Neural cell (in vitro differentiated cells): ENCODE data around the gene MINDY2.

Experiments
- CTCF ChIP-seq: fragments of 450-650 bp; IDR thresholded peaks from 2 replicates; pipeline ENCODE4 v1.5.1; 2014; ENCODE audit warnings: antibody characterized with exemption, mild to moderate bottlenecking, moderate library complexity; ENCODE audit not compliant: poor library complexity, severe bottlenecking
- EP300 ChIP-seq: fragments of 450-650 bp; conservative IDR thresholded peaks from 2 replicates; pipeline ENCODE4 v1.6.1; 2014; ENCODE audit warnings: antibody characterized with exemption, mild to moderate bottlenecking, moderate library complexity; ENCODE audit not compliant: poor library complexity, severe bottlenecking
- EZH2 ChIP-seq: fragments of 200-600, 300-800 bp; shearing (Covaris generic), sonication (generic); IDR thresholded peaks from 2 replicates; pipeline ENCODE4 v1.6.1; 2014; ENCODE audit warnings: antibody characterized with exemption, low read length, borderline replicate concordance, mild to moderate bottlenecking; ENCODE audit not compliant: insufficient read depth, poor library complexity, severe bottlenecking
- POLR2AphosphoS5 ChIP-seq: IDR thresholded peaks from 2 replicates; pipeline ENCODE4 v1.6.1; 2012
- TAF1 ChIP-seq: IDR thresholded peaks from 2 replicates; pipeline ENCODE4 v1.6.1; 2012; ENCODE audit warnings: low read depth
- TF ChIP-seq, protein P1 (sequence below): IDR thresholded peaks from 2 replicates; pipeline ENCODE4 v1.6.1; 2012; ENCODE audit warnings: borderline replicate concordance

GRCh38 chr15:58867926-58868325 is 96.8 kb downstream of the MINDY2 start:
- TF ChIP-seq EP300 (no peak), CTCF (no peak), EZH2 (no peak), TAF1 (no peak), POLR2AphosphoS5 (no peak)
- TF ChIP-seq, protein P1, sequence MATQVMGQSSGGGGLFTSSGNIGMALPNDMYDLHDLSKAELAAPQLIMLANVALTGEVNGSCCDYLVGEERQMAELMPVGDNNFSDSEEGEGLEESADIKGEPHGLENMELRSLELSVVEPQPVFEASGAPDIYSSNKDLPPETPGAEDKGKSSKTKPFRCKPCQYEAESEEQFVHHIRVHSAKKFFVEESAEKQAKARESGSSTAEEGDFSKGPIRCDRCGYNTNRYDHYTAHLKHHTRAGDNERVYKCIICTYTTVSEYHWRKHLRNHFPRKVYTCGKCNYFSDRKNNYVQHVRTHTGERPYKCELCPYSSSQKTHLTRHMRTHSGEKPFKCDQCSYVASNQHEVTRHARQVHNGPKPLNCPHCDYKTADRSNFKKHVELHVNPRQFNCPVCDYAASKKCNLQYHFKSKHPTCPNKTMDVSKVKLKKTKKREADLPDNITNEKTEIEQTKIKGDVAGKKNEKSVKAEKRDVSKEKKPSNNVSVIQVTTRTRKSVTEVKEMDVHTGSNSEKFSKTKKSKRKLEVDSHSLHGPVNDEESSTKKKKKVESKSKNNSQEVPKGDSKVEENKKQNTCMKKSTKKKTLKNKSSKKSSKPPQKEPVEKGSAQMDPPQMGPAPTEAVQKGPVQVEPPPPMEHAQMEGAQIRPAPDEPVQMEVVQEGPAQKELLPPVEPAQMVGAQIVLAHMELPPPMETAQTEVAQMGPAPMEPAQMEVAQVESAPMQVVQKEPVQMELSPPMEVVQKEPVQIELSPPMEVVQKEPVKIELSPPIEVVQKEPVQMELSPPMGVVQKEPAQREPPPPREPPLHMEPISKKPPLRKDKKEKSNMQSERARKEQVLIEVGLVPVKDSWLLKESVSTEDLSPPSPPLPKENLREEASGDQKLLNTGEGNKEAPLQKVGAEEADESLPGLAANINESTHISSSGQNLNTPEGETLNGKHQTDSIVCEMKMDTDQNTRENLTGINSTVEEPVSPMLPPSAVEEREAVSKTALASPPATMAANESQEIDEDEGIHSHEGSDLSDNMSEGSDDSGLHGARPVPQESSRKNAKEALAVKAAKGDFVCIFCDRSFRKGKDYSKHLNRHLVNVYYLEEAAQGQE, result no peak
